A549 treated with ZK216348 at 1 μM for 4 hours (cell line): ENCODE measurements around the gene RNF40. TPM values are rescaled to one million over a fixed set of nuclear protein-coding genes. Genes with fewer than 3 reads are reported as not detected.

Experiments
- total RNA-seq: library from RNA; stranded (reverse); fragments of 200-300 nt; extraction: Qiagen RNA extraction; gene quantifications from 5 replicates; pipeline ENCODE4 v1.2.3, GENCODE V29; 2022; ENCODE audit warnings: low read depth

RNF40 gene
- 51.8 to 92.6 TPM (median 84.3 TPM) in 5 replicates for total RNA-seq

GRCh38 chr16:30761928-30762902 lies at the start of gene RNF40, which contains the start of gene CFAP119:
Gene RNF40 (plus strand): TSS chr16:30762322. CDS start chr16:30762546, 224 bp downstream.
Gene CFAP119 (minus strand): TSS chr16:30762062. CDS start chr16:30761748, 314 bp downstream.

GRCh38 chr16:30747799-30748633 lies 14.1 kb upstream of the RNF40 start, which contains the start of gene PHKG2:
Gene PHKG2 (plus strand): TSS chr16:30748425. CDS start chr16:30748821, 396 bp downstream.

GRCh38 chr16:30786936-30787612 lies 25.0 kb downstream of the RNF40 start, which contains the start of gene ZNF629:
Gene ZNF629 (minus strand): TSS chr16:30787205. CDS start chr16:30784482, 2,723 bp downstream.

Other genes with a start within 250 kb of the RNF40 start
- gene ZNF768, start 235.8 kb upstream of the RNF40 start, total RNA-seq, result 30.8 to 51.6 TPM (median 48.5 TPM) in 5 replicates
- gene ZNF747, start 227.5 kb upstream of the RNF40 start, total RNA-seq, result 2.7 to 4.7 TPM (median 4.1 TPM) in 5 replicates
- gene ZNF764, start 203.9 kb upstream of the RNF40 start, total RNA-seq, result 3.1 to 7.0 TPM (median 5.5 TPM) in 5 replicates
- 6.1 to 12.0 TPM (median 7.0 TPM) in 5 replicates for gene ZNF688, start 190.6 kb upstream of the RNF40 start, total RNA-seq
- gene ZNF785, start 176.6 kb upstream of the RNF40 start, total RNA-seq, result not detected in 5 replicates
- gene ZNF689, start 151.9 kb upstream of the RNF40 start, total RNA-seq, result 7.7 to 9.6 TPM (median 8.6 TPM) in 5 replicates
- 17.0 to 26.6 TPM (median 23.2 TPM) in 5 replicates for gene PRR14, start 111.4 kb upstream of the RNF40 start, total RNA-seq
- gene FBRS, start 103.9 kb upstream of the RNF40 start, total RNA-seq, result 24.6 to 46.9 TPM (median 43.3 TPM) in 5 replicates
- gene SRCAP, start 63.2 kb upstream of the RNF40 start, total RNA-seq, result 5.9 to 34.3 TPM (median 23.6 TPM) in 5 replicates
- gene PHKG2, start 13.9 kb upstream of the RNF40 start, total RNA-seq, result 15.2 to 28.7 TPM (median 25.5 TPM) in 5 replicates
- gene CFAP119, start 260 bp upstream of the RNF40 start, total RNA-seq, result 4.3 to 10.0 TPM (median 8.4 TPM) in 5 replicates
- 15.6 to 17.9 TPM (median 17.8 TPM) in 5 replicates for gene ZNF629, start 24.9 kb downstream of the RNF40 start, total RNA-seq
- gene BCL7C, start 131.8 kb downstream of the RNF40 start, total RNA-seq, result 24.0 to 43.8 TPM (median 43.2 TPM) in 5 replicates
- gene CTF1, start 134.3 kb downstream of the RNF40 start, total RNA-seq, result 0.14 to 0.32 TPM (median 0.30 TPM) in 3 of 5 replicates, not detected in the others
- gene FBXL19, start 161.2 kb downstream of the RNF40 start, total RNA-seq, result 8.6 to 23.7 TPM (median 22.0 TPM) in 5 replicates
- gene ORAI3, start 186.7 kb downstream of the RNF40 start, total RNA-seq, result 8.1 to 18.1 TPM (median 12.5 TPM) in 5 replicates
- gene SETD1A, start 195.4 kb downstream of the RNF40 start, total RNA-seq, result 12.6 to 22.9 TPM (median 21.6 TPM) in 5 replicates
- gene HSD3B7, start 222.9 kb downstream of the RNF40 start, total RNA-seq, result 9.5 to 18.2 TPM (median 13.8 TPM) in 5 replicates
- 1.6 to 2.9 TPM (median 1.8 TPM) in 5 replicates for gene STX1B, start 248.3 kb downstream of the RNF40 start, total RNA-seq